Keratinocyte (primary cell): Measurements from ENCODE around the gene LGR6.

Source experiments
- EZH2 ChIP-seq: IDR thresholded peaks from one replicate; pipeline ENCODE4 v1.6.1; 2012; ENCODE audit warnings: inconsistent platforms, mild to moderate bottlenecking, low read length, moderate library complexity
- TF ChIP-seq, protein P1 (sequence below), 3 experiments: IDR thresholded peaks in 1 of 3; conservative IDR thresholded peaks in 1 of 3; optimal IDR thresholded peaks in 1 of 3; 2 replicates in 2 of 3; 3 replicates in 1 of 3; pipeline versions ENCODE3 to v1.5.1; 2011; ENCODE audit warnings: low read length in 3 of 3, mild to moderate bottlenecking in 3 of 3, moderate library complexity in 2 of 3, control low read depth in 1 of 3, inconsistent platforms in 1 of 3; ENCODE audit not compliant: insufficient read depth in 2 of 3; ENCODE audit errors: extremely low read depth in 1 of 3

DNA sequence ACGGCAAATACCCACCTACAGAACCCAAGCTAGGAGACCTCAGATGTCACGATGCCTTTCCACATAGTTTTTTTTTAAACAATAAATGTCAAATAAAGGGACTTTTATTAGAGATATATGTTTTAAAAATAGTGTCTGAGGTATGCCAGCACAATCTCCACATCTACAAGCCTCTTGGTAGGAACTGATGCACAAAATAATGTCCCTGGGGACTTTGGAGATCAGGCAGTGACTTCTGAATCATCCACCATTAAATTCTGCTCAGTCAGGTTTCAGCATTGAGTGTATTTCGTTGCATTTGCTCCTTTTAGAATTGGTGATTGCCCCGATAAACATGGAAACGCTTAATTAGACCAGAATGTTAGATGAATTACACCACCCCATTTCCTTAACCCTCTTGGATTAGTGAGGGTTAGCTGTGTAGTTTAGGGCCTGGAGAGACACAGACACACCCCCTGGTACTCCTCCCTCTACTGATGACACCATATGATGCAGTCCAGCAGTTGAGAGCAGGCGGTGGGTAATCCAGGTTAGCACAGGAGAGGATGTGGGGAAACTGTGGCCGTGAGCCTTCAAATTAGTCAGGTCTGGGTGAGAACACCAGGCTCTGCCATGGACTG is 33.6 kb downstream of the LGR6 start:
- TF ChIP-seq, protein P1, sequence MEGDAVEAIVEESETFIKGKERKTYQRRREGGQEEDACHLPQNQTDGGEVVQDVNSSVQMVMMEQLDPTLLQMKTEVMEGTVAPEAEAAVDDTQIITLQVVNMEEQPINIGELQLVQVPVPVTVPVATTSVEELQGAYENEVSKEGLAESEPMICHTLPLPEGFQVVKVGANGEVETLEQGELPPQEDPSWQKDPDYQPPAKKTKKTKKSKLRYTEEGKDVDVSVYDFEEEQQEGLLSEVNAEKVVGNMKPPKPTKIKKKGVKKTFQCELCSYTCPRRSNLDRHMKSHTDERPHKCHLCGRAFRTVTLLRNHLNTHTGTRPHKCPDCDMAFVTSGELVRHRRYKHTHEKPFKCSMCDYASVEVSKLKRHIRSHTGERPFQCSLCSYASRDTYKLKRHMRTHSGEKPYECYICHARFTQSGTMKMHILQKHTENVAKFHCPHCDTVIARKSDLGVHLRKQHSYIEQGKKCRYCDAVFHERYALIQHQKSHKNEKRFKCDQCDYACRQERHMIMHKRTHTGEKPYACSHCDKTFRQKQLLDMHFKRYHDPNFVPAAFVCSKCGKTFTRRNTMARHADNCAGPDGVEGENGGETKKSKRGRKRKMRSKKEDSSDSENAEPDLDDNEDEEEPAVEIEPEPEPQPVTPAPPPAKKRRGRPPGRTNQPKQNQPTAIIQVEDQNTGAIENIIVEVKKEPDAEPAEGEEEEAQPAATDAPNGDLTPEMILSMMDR (optimal IDR thresholded peaks at IDR 0.05 in 1 of 3, IDR thresholded peaks at IDR 0.05 in 1 of 3, conservative IDR thresholded peaks at IDR 0.05 in 1 of 3; ENCODE audit: extremely low read depth in 1 of 3, insufficient read depth in 2 of 3, low read length in 3 of 3), result no peak
- TF ChIP-seq EZH2, result no peak
